GM18858 (cell line): ENCODE results near the gene TYMP.

Experiments used
- ATAC-seq: cut with Tn5 transposase; IDR thresholded peaks from one replicate; pipeline ENCODE4 v1.9.1; 2021; ENCODE audit not compliant: unreplicated experiment

TYMP gene

GRCh38 chr22:50485221-50486131 lies 44.3 kb downstream of the TYMP start:
- ATAC-seq, result no peak

DNA sequence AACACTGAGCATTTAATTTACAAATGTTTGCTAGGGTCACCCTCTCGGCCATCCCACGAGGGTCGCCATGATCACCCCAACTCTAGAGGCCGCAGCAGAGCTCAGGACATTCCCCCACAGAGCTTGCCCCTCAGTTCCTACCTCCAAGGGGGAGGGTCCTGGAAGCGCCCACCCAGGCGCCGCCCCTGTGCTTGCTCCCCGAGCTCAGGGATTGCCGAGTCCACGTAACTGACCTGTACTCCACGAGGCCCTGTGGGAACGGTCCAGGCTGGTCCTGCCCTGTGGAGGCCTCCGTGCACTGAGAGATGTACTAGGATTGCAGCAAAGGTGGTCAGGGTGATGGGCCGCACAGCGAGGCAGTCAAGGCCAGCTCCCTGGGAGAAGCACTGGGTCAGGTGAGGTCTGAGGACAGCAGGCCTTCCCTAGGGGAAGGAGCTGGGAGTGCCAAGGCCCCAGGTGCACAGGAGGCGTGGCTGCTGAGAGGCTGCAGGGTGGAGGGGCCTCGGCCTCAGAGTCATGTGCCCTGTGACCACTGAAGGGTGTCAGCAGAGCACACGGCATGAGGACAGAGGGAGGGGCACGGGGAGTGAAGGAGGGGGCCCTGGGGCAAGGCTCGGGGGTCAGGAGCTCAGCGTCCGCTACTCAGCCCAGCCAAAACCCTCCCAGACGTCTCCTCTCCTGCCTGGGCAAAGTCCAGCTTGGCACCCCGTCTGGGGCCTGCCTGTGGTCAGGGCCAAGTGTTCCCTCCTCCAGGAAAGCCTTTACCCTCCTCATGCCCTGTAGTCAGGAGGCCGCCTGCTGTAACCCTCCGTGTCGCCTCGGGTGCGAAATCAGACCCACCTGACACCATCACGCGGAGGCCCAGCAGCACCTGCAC lies 45.6 kb downstream of the TYMP start:
- ATAC-seq, result no peak

DNA sequence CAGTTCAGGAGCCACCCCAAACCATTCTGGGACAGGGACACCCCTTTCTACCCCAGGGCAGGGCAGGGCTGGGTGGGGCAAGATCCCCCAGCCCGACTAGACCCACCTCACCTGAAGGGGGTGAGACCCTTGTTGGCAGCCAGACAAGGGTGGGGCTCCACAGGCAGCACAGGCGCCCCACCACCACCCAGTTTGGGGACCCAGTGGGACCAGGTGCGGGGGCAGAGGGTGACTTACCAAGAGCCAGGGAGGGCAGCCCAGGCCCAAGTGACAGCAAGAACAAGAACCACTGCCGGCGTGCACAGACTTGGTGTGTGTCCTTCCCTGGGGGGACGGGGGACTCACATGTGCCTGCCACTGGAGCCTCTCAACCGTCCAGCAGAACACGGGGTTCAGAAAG lies 46.3 kb downstream of the TYMP start:
- ATAC-seq, result no peak

GRCh38 chr22:50483106-50483505 lies 46.7 kb downstream of the TYMP start:
- ATAC-seq, result no peak

- no peak for ATAC-seq
These were observed 47.4 kb downstream of the TYMP start for GRCh38 chr22:50482107-50483074.

- ATAC-seq, result no peak
These were observed 48.2 kb downstream of the TYMP start, which contains the start of gene ADM2 for GRCh38 chr22:50481440-50482106. Gene ADM2, plus strand, starts transcription at chr22:50481543. Its CDS starts 305 bp downstream, at chr22:50481848.

DNA sequence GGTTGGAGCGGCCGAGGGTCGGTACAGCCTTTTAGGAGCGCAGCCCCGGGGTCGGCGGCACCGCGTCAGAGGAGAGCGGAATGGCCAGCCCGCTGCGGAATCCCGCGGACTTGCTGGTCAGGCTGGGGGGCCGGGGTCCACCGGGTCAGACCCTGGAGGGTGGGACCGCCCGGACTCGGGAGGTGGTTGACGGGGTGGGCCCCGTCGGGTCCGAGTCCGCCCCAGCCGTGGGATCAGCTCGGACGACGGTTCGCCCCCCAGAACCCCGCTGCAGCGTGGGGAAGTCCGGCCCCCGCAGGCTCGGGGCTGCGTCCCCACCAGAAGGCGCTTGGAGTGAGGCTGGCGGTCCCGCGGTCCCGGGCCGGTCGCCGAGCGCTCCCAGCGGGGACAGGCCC lies 48.8 kb downstream of the TYMP start:
- ATAC-seq, result no peak

DNA sequence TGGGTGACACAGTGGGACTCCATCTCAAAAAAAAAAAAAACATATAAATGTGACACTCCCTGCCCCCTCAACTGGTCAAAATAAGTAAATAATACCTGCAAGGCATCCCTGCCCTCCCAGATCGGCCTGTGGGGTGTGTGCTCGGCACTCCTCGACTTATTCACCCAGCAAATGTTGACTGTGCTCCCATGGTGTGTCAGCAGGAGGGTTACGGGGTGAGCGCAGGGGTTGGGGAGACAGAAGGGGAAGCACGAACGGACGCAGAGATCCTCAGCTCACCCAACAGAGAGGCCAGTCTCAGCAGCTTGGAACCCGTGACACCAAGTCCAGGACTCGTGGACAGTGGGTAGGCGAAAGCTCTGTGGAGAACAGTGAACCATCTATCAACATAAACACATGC lies 50.1 kb downstream of the TYMP start:
- no peak for ATAC-seq

GRCh38 chr22:50477923-50478322 lies 51.9 kb downstream of the TYMP start:
- ATAC-seq, result no peak

DNA sequence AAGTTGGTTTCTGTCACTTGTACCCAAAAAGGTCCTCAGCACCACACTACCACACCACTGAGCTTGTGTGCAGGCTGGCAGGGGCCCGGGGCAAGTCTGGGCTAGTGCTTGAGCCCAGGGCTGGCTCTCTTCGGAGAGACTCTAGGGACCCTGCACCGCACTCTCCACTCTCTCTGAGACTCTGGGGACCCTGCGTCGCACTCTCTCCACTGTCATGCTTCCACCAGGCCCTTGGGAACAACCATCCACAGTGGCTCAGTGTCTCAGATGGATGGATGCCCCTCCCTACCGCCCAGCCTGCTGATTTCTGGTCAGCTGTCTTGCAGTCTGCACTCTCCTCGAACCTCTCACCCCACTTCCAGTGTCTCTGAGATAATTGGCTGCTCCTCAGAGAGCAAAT lies 52.9 kb downstream of the TYMP start:
- no peak for ATAC-seq
